Measurements from ENCODE around the gene SMARCAL1.

- TF ChIP-seq POLR2A (IDR thresholded peaks at IDR 0.05) (no peak), CTCF (IDR thresholded peaks at IDR 0.05) (no peak)
Measured at GRCh38 chr2:216410550-216410949, 1.7 kb upstream of the SMARCAL1 start.
